Aorta (tissue), 5 donors: Measurements from ENCODE around the gene KIFC1. TPM values are rescaled to one million over a fixed set of nuclear protein-coding genes. Genes with fewer than 3 reads are reported as not detected.

Experiments used
- ATAC-seq: fragments of 200-7000 bp; cut with Tn5 transposase; one replicate; pipeline ENCODE4 v1.9.1; 2022; ENCODE audit warnings: moderate library complexity; ENCODE audit not compliant: low FRiP score
- DNase-seq, 2 donors: peaks; one replicate each; pipeline ENCODE4 v3.0.0-alpha.2; 2020
- H3K27ac ChIP-seq, 2 donors: one replicate each; pipeline ENCODE4 v1.5.1; 2013; ENCODE audit warnings: low read length in 2 of 2, mild to moderate bottlenecking in 2 of 2, moderate library complexity in 2 of 2, control low read depth in 1 of 2, inconsistent platforms in 1 of 2, low read depth in 1 of 2
- H3K27me3 ChIP-seq, 2 donors: one replicate each; pipeline ENCODE4 v1.6.1; 2013; ENCODE audit warnings: control low read depth in 1 of 2, low read length in 1 of 2, mild to moderate bottlenecking in 1 of 2, moderate library complexity in 1 of 2; ENCODE audit not compliant: insufficient read depth in 2 of 2, control insufficient read depth in 1 of 2
- H3K36me3 ChIP-seq, 2 donors: one replicate each; pipeline ENCODE4 v1.6.1; 2013; ENCODE audit warnings: control low read depth in 1 of 2, low read length in 1 of 2, mild to moderate bottlenecking in 1 of 2; ENCODE audit not compliant: insufficient read depth in 2 of 2, control insufficient read depth in 1 of 2
- H3K4me1 ChIP-seq, 2 donors: one replicate each; pipeline ENCODE4 v1.6.1; 2013; ENCODE audit warnings: low read length in 2 of 2, control low read depth in 1 of 2, mild to moderate bottlenecking in 1 of 2, moderate library complexity in 1 of 2; ENCODE audit not compliant: insufficient read depth in 2 of 2, control insufficient read depth in 1 of 2
- H3K4me3 ChIP-seq, 2 donors: one replicate each; pipeline ENCODE4 v1.5.1; 2013; ENCODE audit warnings: low read length in 2 of 2, control low read depth in 1 of 2, mild to moderate bottlenecking in 1 of 2
- H3K9me3 ChIP-seq: one replicate; pipeline ENCODE4 v1.6.1; 2013; ENCODE audit warnings: mild to moderate bottlenecking, low read length; ENCODE audit not compliant: control insufficient read depth
- WGBS, 2 donors: extraction: QIAGEN DNeasy Blood & Tissue Kit; methylation state at CpG; one replicate each; pipeline ENCODE4 v1.1.7; 2013; 5-methylcytosine and 5-hydroxymethylcytosine counted together
- intact Hi-C, 2 donors: fragments of 100-400 bp; cut with DNase I; formaldehyde crosslinking; loops; one replicate each; pipeline versions ENCODE4 v1.14.2 to v1.15.0; 2022
- polyA plus RNA-seq, 2 donors: library from polyadenylated mRNA; stranded (reverse); fragments of 200-250 nt; gene quantifications; one replicate each; pipeline ENCODE4 v1.2.3, GENCODE V29; 2013
- total RNA-seq, 2 donors: library from RNA; stranded (reverse); fragmentation: NEBNext Ultra II Directional; extraction: Animal tissue kit (Norgen Biotek cat#: 25700); gene quantifications; one replicate each; pipeline ENCODE4 v1.2.1, GENCODE V29; 2021
- donor health status: healthy with polysubstance abuse.
- donor health status: Bipolar disorder and iron deficiency.
- donor health status: DM: no; HTN: no; CAD: no.
- donor health status: DM: no; HTN: no; CAD: no.
- donor health status: DM: yes; HTN: yes; CAD: no.

Gene KIFC1
- total and polyA plus RNA-seq, 4 donors, result 1.3 to 2.0 (median 1.5) TPM; not detected in 1

DNA sequence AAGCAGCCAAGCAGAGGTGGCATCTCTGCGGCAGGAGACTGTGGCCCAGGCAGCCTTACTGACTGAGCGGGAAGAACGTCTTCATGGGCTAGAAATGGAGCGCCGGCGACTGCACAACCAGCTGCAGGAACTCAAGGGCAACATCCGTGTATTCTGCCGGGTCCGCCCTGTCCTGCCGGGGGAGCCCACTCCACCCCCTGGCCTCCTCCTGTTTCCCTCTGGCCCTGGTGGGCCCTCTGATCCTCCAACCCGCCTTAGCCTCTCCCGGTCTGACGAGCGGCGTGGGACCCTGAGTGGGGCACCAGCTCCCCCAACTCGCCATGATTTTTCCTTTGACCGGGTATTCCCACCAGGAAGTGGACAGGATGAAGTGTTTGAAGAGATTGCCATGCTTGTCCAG, 13.3 kb downstream of the KIFC1 start:
- intact Hi-C loops, result no loop called here
- 95 to 96% methylated on average over 17 of the region's 17 CpGs for WGBS, 2 donors
- no peak overlapping the region for H3K4me3 ChIP-seq

DNA sequence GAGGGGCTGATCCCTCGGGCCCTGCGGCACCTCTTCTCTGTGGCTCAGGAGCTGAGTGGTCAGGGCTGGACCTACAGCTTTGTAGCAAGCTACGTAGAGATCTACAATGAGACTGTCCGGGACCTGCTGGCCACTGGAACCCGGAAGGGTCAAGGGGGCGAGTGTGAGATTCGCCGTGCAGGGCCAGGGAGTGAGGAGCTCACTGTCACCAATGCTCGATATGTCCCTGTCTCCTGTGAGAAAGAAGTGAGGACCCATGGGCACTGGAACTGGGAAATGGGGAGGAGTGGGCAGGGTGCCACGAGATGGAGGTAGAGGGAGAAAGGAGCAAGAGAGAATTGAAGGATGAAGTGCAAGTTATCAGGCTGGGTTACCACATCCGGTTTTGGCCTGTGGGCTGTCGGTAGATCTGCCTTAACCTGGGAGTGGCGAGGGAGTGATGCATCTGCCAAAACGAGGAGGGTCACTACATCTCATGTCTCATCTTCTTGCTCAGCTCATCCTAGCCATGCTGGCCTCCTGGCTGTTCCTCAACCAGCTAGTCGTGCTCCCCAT, 13.8 kb downstream of the KIFC1 start:
- ATAC-seq (no peak), DNase-seq (no peak)
- H3K4me3 ChIP-seq, result no peak overlapping the region
- intact Hi-C loops, result no loop called here
- no peaks in the 10 kb centered on the region for H3K9me3 ChIP-seq
- 93 to 95% methylated on average over 15 of the region's 15 CpGs for WGBS, 2 donors
- H3K27ac ChIP-seq, result no peak overlapping the region
- no peaks in the 10 kb centered on the region for H3K4me1 ChIP-seq
- no peaks in the 10 kb centered on the region for H3K27me3 ChIP-seq
- H3K36me3 ChIP-seq, result no peaks in the 10 kb centered on the region

More for the DNA sequence above, 13.3 kb downstream of the KIFC1 start:
- no peak for DNase-seq
- H3K27ac ChIP-seq, result no peak overlapping the region
- no peaks in the 10 kb centered on the region for H3K9me3 ChIP-seq
- H3K4me1 ChIP-seq, result no peaks in the 10 kb centered on the region
- ATAC-seq, result no peak
- no peaks in the 10 kb centered on the region for H3K27me3 ChIP-seq
- H3K36me3 ChIP-seq, result no peaks in the 10 kb centered on the region

DNA sequence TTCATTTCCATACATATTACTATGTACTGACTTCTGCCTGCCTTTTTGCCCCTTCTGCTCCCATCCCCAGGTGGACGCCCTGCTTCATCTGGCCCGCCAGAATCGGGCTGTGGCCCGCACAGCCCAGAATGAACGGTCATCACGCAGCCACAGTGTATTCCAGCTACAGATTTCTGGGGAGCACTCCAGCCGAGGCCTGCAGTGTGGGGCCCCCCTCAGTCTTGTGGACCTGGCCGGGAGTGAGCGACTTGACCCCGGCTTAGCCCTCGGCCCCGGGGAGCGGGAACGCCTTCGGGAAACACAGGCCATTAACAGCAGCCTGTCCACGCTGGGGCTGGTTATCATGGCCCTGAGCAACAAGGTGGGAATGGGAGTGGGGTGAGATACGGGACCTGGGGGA, 14.5 kb downstream of the KIFC1 start:
- Histone ChIP-seq H3K27me3 (no peaks in the 10 kb centered on the region), H3K9me3 (no peaks in the 10 kb centered on the region), H3K36me3 (no peaks in the 10 kb centered on the region), H3K27ac (no peak overlapping the region), H3K4me1 (no peaks in the 10 kb centered on the region), H3K4me3 (no peak overlapping the region)
- intact Hi-C loops, result no loop called here
- WGBS, 2 donors, result 95 to 96% methylated on average over 17 of the region's 17 CpGs
- ATAC-seq (no peak), DNase-seq (no peak)

DNA sequence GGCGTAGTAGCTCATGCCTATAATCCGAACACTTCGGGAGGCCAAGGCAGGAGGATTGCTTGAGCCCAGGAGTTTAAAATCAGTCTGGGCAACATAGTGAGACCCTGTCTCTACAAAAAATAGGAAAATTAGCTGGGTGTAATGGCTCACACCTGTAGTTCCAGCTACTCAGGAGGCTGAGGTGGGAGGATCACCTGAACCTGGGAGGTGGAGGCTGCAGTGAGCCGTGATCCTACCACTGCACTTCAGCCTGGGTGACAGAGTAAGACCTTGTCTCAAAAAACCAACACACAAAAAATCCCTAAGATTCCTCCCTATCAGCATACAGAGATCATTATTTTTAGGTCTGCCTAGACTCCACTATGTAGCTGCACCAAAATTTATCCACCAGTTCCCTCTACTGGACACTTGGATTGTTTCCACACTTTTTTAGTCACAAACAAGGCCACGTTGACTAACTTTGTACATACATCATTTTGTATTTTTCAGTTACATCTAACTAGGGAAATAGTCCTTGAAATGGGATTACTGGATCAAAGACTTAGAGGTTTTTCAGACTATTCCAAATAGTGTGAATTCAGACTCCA, 15.6 kb downstream of the KIFC1 start:
- no peak for DNase-seq
- Histone ChIP-seq H3K4me3 (no peak overlapping the region), H3K36me3 (no peaks in the 10 kb centered on the region), H3K9me3 (no peaks in the 10 kb centered on the region), H3K27me3 (no peaks in the 10 kb centered on the region), H3K27ac (no peak overlapping the region), H3K4me1 (no peaks in the 10 kb centered on the region)
- intact Hi-C loops, result no loop called here
- no peak for ATAC-seq
- 76 to 78% methylated on average over 5 of the region's 5 CpGs for WGBS, 2 donors

DNA sequence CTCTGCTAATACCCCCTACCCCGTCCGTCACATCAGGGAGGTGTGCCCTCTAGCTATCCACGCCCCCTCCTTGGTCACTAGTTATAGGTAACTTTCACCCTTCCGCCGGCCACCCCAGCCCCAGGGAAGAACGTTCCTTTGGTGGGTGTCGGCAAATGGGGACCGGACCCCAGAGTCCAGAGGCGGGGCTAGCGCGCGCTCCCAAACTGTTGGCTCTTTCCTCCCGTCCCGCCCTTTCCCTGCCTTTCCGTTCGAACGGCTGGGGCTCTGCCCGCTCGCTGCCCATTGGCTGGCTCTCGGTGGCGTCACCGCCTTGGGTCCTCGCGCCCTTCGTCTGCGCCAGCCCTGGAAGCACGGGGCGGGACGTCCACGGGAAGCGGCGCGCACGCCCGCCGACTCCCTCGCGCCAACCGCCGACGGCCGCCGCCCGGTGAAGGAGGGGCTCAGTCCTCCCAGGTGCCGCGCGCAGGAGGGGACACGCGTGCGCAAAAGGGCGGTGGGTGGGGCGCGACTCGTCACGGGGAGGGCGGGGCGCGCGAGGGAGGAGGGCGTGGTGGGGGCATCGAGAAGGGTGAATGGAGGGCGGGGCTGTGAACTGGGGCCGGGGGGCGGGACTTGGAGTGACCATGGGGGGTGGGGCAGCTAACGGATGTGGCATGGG, 18.6 kb downstream of the KIFC1 start:
- peak overlapping the region in 1 of 2 donors; percentile 54 for H3K27ac ChIP-seq
- ATAC-seq, result peak; percentile 97
- 1% methylated on average over 52 to 65 of the region's 65 CpGs for WGBS, 2 donors
- H3K4me1 ChIP-seq, result no peaks in the 10 kb centered on the region
- intact Hi-C loops, result loop anchor here in 1 of 2 donors (1.0 to 10.0 kb wide), 6 partner anchors 19 to 1755 kb away; partner anchors contain the start of genes APOM, B3GALT4, BAG6 and HSD17B8
- peak overlapping the region; percentile 79 to 99 for H3K4me3 ChIP-seq
- DNase-seq, result peak; percentile 99
- H3K9me3 ChIP-seq, result no peaks in the 10 kb centered on the region
- peaks cover 0 to 3% of the 10 kb centered on the region in 2 donors for H3K36me3 ChIP-seq
- no peaks in the 10 kb centered on the region for H3K27me3 ChIP-seq

DNA sequence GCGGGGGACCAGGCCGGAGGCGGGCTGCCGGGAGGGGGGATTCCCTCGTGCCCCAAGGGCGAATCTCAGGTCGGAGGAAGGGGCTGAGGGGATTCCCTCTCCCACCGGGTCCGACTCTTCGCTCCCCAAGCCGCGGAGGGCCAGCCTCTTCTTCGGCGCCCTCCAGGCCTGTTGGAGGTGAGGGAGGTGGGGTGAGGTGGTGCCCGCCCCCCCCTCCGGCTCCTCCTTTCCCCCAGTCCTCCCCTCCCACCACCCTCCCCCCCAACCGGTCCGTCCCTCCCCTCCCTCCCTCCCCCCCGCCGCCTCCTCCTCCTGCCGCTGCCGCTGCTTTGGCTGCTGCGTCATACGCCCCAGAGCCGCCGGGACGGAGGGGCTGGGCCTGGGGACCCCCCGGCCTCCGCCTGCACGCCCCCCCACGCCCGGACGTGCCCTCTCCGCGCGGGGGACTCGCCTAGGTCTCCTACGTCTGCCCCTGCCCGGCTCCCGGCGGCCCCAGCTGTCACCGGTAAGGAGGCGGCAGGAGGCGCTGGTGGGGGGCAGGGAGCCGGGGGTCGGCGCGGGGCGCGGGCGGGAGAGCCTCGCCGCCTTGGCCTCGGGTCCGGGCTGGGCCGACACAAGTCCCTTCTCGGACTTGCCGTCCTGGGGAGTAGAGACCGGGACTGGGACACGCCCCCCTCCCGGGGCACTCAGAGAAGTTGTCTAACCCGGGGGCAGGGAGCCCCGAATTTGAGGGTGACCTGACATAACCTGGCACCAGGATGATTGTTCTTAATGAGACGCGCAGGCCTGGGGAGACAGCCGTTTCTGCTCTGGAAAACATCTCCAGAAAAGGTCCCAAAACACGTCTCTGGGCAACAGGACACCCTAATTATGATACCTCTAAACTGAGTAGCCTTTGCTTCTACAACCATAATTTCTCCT, 19.3 kb downstream of the KIFC1 start, which contains the start of gene PHF1:
PHF1 (plus strand) TSS at position 304 of the 921 bp plus-strand sequence. CDS start 1,250 bp downstream, outside the sequence.
- Histone ChIP-seq H3K4me3 (peak within 1 kb of the TSS; percentile 79 to 99), H3K9me3 (no peaks in the 10 kb centered on the region), H3K4me1 (no peaks in the 10 kb centered on the region), H3K27me3 (no peaks in the 10 kb centered on the region), H3K36me3 (peaks cover 0 to 3% of the 10 kb centered on the region in 2 donors), H3K27ac (peak within 1 kb of the TSS; percentile 8 to 81)
- peak; percentile 87 for ATAC-seq
- intact Hi-C loops, result loop anchor here in 1 of 2 donors (1.0 to 10.0 kb wide), 6 partner anchors 20 to 1756 kb away; partner anchors contain the start of genes APOM, B3GALT4, BAG6 and HSD17B8
- peak in 1 of 2 donors; percentile 92 for DNase-seq
- WGBS, 2 donors, result 0 to 1% methylated on average over 25 to 65 of the region's 67 CpGs

DNA sequence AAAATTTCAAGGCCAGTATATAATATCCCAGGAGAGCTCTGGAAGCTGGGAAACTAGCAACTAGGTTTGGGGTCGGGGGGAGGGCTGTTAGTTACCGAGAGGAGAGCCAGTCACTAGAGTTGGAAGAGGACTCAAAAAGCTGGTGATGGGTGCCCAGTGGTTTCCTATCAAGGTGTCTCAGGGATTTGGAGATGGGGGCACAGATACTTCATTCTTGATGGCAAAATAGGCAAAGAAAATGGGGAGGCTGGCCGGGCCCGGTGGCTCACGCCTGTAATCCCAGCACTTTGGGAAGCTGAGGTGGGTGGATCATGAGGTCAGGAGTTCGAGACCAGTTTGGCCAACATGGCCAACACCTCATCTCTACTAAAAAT, 20.0 kb downstream of the KIFC1 start:
- intact Hi-C loops, result loop anchor here in 1 of 2 donors (5.0 to 10.0 kb wide), 5 partner anchors 41 to 1757 kb away; partner anchors contain the start of genes APOM, B3GALT4, BAG6 and HSD17B8
- H3K9me3 ChIP-seq, result no peaks in the 10 kb centered on the region
- WGBS, 2 donors, result 32 to 35% methylated on average over 6 of the region's 6 CpGs
- no peak for DNase-seq
- no peak for ATAC-seq
- peak overlapping the region; percentile 8 to 81 for H3K27ac ChIP-seq
- no peaks in the 10 kb centered on the region for H3K27me3 ChIP-seq
- peaks cover 0 to 3% of the 10 kb centered on the region in 2 donors for H3K36me3 ChIP-seq
- peak overlapping the region; percentile 79 to 99 for H3K4me3 ChIP-seq
- H3K4me1 ChIP-seq, result no peaks in the 10 kb centered on the region
